DMS53 (cell line): ENCODE measurements around the gene PFKL.

ENCODE experiments used
- DNase-seq: peaks from one replicate; lab custom pipeline; 2025; lab: John Stamatoyannopoulos, UW

Gene PFKL

GRCh38 chr21:44312716-44313115 is 12.9 kb downstream of the PFKL start:
- DNase-seq = no peak

GRCh38 chr21:44313451-44313850 is 13.6 kb downstream of the PFKL start:
- DNase-seq = no peak

DNA sequence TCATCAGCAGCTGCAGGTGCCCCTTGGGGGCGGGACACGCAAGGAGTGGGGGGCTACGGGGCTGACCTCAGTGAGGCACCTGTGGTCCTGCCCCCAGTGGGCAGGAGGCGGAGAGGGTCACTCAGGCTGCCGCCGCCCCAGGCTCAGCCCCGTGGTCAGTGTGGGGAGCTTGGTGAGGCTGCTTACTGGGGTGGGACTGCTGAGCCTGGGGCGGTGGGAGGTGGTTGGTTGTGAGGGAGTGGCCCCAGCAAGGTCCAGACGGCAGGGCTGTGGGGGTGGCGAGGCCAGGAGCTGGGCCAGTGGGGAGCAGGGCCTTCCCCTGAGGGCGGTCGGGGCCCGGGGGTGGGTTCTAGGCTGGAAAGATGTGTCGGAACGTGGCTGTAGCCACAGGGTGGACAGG is 14.3 kb downstream of the PFKL start:
- DNase-seq = no peak

DNA sequence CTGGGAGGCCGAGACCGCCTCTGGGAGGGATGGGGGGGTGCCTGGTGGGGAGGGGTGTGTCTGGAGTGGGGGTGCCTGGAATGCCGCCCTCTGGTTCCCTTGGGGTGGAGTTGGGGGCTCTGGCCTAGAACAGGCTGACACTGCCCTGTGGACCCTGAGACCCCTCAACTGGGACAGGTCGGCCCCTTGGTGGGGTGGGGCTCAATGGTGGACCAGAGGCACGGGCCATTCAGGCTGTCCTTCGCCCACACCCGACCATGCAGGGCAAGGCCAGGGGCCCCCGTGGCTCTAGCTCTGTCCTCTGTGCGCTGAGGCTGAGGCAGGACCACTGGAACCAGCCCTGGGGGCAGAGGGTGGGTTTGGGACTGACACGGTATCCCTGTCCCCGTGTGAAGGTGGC is 14.7 kb downstream of the PFKL start:
- no peak for DNase-seq

DNA sequence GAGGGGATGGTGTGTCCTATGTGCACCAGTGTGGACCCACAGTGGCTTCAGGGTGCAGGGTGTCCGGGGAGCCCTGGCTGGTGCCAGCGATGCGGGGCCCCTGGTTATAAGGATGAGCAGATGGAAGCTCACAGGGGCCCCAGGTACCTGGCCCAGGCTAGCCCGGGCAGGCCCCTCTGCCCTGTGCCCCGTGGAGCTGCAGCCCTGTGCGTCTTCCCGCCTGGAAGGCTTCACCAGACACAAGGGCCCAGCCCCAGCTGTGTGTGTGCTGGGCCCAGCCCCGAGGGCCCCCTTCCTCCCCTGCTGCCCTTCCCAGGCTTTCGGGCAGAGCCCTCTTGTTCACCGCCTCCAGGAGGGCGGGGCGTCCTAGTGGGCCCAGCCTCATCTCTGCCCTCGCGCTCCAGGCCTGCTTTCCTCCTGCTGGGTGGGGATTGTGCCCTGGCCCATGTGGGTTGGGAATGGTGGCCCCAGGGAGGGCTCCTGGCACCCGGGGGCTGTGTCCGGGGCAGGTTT is 15.9 kb downstream of the PFKL start:
- no peak for DNase-seq

DNA sequence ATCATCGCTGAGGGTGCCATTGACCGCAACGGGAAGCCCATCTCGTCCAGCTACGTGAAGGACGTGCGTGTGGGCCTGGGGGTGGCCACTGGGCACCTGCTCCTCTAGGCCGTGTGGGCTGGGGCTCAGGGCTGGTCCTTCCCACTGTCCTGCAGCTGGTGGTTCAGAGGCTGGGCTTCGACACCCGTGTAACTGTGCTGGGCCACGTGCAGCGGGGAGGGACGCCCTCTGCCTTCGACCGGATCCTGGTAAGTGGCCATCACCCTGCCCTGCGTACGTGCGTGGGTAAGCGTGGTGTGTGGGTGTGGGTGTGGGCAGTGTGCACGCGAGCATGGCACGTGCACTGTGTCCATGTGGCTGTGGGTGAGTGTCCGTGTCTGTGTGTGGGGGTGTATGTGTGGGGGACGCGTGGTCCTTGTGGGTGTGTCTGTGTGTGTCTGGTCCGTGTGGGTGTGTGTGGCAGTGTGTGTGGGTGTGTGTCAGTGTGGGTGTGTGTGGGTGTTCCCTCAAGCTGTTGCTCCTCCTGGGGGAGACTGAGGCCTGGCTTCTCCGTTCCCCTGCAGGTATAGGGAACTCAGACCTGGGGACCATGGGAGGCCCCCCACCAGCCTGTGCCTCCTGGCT is 16.5 kb downstream of the PFKL start:
- no peak for DNase-seq

DNA sequence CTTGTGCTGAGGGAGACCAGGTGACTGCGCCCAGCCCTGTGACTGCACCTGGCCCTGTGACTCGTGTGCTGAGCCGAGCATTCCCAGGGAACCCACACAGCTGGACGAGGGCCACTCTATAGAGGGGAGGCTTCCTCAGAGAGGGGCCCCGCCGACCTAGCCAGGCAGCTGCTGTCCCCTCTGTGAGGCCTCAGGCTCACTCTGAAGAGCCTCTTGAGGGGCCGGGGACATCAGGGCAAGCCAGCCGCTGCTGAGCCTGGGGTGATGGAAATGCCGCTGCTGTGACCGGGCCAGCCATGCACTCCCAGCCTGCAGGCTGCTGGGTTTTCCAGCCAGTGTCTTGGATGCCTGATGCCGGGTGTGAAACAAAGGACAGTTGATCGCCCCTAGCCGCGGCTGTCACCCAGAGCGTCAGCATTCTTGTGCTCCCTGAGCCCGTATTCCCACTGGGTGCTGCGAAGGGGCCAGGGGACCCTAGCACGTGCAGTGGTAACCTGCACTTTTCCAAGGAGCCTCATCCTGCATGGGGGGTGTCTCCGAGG is 17.5 kb downstream of the PFKL start:
- no peak for DNase-seq

DNA sequence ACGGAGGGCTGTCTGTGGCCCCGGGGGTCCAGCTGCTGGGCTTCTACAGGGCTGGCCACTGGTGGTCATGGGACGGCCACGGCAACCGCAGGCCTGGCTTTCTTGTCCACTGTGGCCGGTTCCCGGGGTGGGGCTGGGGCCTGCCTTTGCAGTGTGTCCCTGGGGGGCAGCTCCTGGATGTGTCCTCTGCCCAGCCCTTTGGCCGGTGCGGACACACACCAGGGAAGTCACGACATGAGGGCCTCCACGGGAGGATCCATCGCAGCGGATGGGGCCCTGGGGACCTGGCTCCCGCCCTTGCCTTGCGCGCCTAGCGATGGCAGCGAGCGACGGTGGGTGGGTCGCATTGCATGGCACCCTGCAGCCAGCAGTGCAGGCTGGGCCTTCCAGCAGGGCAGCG is 18.0 kb downstream of the PFKL start:
- no peak for DNase-seq

- DNase-seq = no peak
These were observed 18.8 kb downstream of the PFKL start for GRCh38 chr21:44318489-44319285.

DNA sequence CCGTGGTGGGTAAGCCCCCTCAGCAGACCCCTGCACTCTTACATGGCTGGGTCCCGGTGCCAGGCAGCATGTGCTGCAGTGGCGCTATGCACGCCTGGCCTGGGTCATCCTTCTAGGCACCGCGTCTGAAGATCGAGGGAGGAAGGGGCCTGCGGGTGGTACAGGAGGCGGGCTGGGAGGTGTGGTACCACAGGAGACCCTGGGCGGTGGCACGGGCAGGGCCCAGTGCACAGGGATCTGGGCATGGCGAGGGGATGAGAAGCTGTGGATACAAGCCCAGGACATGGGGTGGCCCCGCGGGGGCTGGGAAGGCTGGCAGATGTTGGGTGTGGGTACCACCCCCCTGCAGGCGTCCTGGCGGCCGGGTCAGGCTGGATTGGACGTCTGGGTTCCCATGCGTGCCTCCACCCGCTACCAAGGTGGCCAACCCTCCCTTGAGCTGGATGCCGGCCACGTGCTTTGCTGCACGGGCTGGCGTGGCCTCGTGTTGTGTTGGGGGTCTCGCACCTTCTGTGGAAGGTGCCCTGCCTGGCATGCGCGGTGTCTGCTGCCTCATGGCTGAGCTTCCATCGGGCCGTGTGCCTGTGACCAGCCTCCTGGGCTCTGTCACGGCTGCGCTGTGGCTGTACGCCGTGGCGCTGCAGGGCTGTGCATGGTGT is 19.7 kb downstream of the PFKL start:
- DNase-seq = no peak

- DNase-seq = no peak
These were observed 21.0 kb downstream of the PFKL start for GRCh38 chr21:44320847-44321246.

GRCh38 chr21:44321846-44322450 is 22.1 kb downstream of the PFKL start:
- no peak for DNase-seq

DNA sequence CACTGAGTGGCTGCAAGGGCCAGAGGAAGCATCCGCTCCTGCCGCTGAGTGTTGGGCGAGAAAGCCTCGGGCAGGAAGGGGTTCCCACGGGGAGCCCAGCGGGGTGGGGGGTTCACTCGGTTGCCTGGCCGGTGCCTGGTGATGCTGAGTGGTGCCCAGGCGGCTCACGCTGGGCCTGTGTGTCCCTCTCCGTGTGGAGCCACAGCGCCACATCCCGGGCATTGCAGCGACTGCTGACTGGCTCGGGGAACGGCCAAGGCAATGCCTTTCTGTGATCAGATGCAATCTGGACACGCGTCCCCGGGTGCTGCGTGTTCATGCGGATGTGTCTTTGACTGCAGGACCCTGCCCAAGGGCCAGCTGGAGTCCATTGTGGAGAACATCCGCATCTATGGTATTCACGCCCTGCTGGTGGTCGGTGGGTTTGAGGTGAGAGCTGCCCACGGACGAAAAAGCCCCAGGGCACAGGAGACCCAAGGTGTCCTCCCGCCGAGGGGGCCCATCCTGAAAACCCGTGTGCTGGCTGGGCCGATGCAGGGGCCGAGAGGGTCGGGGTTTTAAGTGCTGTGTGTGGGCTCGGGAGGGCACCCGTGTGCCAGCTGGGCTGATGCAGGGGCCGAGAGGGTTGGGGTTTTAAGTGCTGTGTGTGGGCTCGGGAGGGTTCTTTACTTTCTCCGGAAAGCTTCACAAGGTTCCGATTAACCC is 22.9 kb downstream of the PFKL start:
- no peak for DNase-seq

DNA sequence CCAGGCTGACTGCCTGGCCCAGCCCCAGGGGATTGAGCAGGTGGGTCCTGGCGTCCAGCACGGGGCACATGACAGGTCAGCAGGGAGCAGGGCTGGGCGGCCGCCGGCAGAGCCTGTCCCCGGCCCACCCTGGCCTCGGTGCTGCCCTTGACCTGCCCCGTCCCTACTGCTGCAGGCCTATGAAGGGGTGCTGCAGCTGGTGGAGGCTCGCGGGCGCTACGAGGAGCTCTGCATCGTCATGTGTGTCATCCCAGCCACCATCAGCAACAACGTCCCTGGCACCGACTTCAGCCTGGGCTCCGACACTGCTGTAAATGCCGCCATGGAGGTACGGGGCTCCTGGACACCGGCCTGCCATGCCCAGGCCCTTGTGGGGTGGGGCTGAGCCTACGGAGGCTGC is 23.7 kb downstream of the PFKL start:
- no peak for DNase-seq

DNA sequence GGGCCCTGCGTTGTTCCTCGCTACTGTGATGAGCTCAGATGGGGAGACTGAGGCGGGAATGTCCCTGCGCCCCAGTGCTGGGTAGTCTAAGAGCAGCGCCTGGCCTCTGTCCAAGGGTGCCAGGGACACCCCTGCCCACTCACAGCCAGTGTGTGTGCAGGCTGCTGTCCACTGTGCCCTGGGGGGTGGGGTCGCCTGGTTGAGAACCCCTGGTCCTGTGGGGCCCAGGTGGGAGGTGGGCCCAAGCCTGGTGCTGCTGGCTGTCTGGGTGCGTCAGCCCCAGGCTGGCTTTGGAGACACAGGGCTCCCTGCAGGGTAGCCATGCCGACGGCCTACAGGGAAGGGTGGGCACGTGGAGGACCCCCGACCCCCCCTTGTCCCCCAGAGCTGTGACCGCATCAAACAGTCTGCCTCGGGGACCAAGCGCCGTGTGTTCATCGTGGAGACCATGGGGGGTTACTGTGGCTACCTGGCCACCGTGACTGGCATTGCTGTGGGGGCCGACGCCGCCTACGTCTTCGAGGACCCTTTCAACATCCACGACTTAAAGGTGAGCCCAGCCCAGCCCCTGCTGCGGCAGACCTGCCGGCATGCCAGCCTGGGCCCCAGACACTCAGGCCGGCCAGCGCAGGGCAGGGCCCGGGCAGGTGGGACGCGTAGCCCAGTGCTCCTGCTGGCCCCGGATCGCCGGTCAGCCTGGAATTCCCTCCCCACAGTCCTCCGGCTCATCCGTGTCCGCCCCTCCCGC is 24.4 kb downstream of the PFKL start:
- DNase-seq = no peak

- DNase-seq = no peak
These were observed 24.9 kb downstream of the PFKL start for GRCh38 chr21:44324854-44325107.

DNA sequence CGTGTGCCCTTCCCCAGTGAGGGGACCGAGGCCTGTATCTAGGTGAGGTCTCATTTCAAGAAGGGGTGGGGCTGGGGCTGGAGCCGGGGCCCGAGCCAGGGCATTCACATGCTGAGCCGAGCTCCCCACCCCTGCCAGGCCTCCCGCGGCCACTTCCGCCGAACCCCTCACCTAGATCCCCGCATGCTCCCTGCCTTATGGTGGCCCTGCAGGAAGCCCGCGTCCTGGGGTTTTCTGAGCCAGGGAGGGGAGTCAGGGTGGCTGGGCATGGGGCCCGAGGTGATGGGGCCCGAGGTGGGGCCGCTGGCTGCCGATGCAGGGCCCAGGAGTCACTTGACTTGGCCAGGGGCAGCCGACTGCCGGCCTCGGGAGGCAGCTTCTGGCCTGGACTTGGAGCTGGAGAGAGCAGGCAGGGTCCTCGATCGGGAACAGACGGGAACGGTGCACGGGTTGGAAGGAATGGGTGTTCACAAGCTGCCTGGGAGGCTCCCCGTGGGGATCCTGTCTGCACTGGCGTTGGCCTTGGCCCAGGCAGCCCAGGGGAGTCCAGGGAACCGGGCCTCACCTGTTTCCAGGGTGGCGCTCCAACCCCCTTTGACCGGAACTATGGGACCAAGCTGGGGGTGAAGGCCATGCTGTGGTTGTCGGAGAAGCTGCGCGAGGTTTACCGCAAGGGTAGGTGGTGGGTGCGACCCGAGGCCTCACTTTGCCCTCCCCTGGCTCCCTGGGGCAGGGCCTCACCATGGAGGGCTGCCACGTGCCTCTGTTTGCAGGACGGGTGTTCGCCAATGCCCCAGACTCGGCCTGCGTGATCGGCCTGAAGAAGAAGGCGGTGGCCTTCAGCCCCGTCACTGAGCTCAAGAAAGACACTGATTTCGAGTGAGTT is 25.8 kb downstream of the PFKL start:
- no peak for DNase-seq

DNA sequence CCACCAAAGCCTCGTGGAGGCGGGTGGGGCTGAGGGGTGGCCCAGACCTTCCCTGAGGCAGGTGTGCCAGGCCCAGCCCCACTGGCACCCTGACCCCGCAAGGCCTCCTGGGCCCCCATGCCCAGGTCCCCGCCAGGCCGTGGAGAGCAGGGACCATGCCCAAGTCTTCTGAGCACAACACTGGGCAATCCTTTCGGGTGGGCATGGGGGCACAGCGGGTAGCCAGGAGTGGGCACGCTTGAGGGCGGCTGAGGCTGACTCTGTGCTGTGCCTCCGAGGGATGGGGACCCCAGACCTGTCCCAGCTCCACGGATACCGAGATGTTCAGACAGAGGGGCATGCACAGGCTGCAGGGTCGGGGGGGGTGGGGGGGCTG is 26.4 kb downstream of the PFKL start:
- no peak for DNase-seq

DNA sequence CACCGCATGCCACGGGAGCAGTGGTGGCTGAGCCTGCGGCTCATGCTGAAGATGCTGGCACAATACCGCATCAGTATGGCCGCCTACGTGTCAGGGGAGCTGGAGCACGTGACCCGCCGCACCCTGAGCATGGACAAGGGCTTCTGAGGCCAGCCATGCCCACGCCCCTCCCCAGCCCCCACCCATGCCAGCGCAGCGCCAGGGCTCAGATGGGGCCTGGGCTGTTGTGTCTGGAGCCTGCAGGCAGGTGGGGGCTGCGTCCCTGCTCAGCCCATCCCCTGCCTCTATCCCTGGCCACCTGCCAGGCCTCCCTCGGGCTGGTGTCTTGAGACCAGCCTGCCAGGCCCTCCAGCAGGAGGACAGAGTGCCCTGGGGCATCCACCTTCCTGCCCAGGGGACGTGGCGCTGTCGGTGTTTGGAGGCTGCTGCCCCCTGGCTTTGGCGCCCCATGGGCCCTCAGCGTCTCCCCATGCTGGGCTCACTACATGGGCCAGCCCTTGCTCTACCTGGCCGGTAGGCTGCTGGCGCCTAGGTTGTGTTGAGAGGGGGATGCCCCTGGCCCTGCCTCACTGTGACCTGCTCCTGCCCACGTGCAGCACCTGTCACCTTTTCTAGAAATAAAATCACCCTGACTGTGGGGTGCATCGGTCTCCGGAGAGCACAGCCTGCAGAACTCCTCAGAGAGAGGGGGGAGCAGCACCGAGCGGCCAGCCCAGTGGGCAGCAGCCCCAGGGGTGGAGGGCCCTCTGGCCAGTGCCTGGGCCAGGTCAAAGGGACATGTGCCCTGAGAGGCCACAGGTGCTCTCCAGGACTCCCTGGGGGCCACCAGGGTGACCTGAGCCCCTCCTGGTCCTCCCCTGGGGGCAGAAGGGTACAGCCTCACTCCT is 27.1 kb downstream of the PFKL start:
- DNase-seq = no peak
